C4-2B (cell line): ENCODE measurements around the gene MAML1.

ENCODE experiments used
- CTCF ChIP-seq: fragments of 450-650 bp; conservative IDR thresholded peaks from 2 replicates; pipeline ENCODE4 v1.5.1; 2017; ENCODE audit warnings: mild to moderate bottlenecking
- ZFX ChIP-seq: fragments of 450-650 bp; IDR thresholded peaks from 2 replicates; pipeline ENCODE4 v1.6.1; 2017

- no peak for TF ChIP-seq CTCF
- TF ChIP-seq ZFX: no peak
Measured at GRCh38 chr5:179791881-179792611, 59.4 kb downstream of the MAML1 start.
